Esophagus squamous epithelium (tissue), 5 donors: ENCODE data around the gene ZNF787. TPM values are rescaled to one million over a fixed set of nuclear protein-coding genes. Genes with fewer than 3 reads are reported as not detected.

Experiments
- DNase-seq: peaks from one replicate; lab custom pipeline; 2025; lab: John Stamatoyannopoulos, UW
- H3K27ac ChIP-seq, 4 donors: fragments of 200-600 bp; sonication (generic); one replicate each; pipeline ENCODE4 v1.5.1; 2016 to 2019; ENCODE audit warnings: mild to moderate bottlenecking in 1 of 4
- H3K27me3 ChIP-seq, 4 donors: fragments of 200-600 bp; sonication (generic); 1 replicate in 3 of 4; 2 replicates in 1 of 4; pipeline versions ENCODE4 v1.5.1 to v1.6.0; 2017 to 2021; ENCODE audit warnings: antibody characterized with exemption in 1 of 4
- H3K36me3 ChIP-seq, 3 donors: fragments of 200-600 bp; sonication (generic); one replicate each; pipeline ENCODE4 v1.5.1; 2016 to 2019
- H3K4me1 ChIP-seq, 3 donors: fragments of 200-600 bp; sonication (generic); one replicate each; pipeline ENCODE4 v1.5.1; 2017 to 2019
- H3K4me3 ChIP-seq, 4 donors: fragments of 200-600 bp; sonication (generic); 1 replicate in 3 of 4; 2 replicates in 1 of 4; pipeline ENCODE4 v1.5.1; 2016 to 2019; ENCODE audit warnings: mild to moderate bottlenecking in 2 of 4, moderate library complexity in 1 of 4
- H3K9me3 ChIP-seq, 3 donors: fragments of 200-600 bp; sonication (generic); one replicate each; pipeline ENCODE4 v1.5.1; 2016 to 2019
- CTCF ChIP-seq, 6 experiments: fragments of 450-650 bp in 4 of 6; fragments of 200-600 bp in 2 of 6; sonication (generic) in 2 of 6; IDR thresholded peaks; one replicate each; pipeline ENCODE4 v1.5.1; 2016 to 2019; ENCODE audit warnings: antibody characterized with exemption in 6 of 6, mild to moderate bottlenecking in 4 of 6, moderate library complexity in 4 of 6
- POLR2A ChIP-seq, 4 donors: fragments of 450-650 bp; IDR thresholded peaks; one replicate each; pipeline ENCODE4 v1.6.1; 2017; ENCODE audit warnings: antibody characterized with exemption in 4 of 4, mild to moderate bottlenecking in 4 of 4, moderate library complexity in 3 of 4
- WGBS, 2 donors: methylation state at CpG; one replicate each; pipeline ENCODE4 v1.1.5; 2018; 5-methylcytosine and 5-hydroxymethylcytosine counted together
- intact Hi-C: fragments of 100-400 bp; cut with DNase I; formaldehyde crosslinking; loops from one replicate; pipeline ENCODE4 v1.15.0; 2022
- total RNA-seq, 4 donors: library from RNA; depleted of rRNA; stranded (reverse); fragments of >200 nt; gene quantifications; one replicate each; pipeline ENCODE4 v1.1.0, GENCODE V29; 2016
- donor health status: DM: yes; HTN: yes; CAD: no.

ZNF787 gene
- total RNA-seq, 4 donors from 2014 or later, result 9.9 to 21.3 (median 13.1) TPM

GRCh38 chr19:56162258-56162657 lies 41.2 kb upstream of the ZNF787 start:
- WGBS, 2 donors, result 44 to 58% methylated on average over 9 of the region's 9 CpGs
- Histone ChIP-seq H3K9me3 (no peaks in the 10 kb centered on the region), H3K4me3 (no peak overlapping the region), H3K4me1 (no peaks in the 10 kb centered on the region), H3K27me3 (no peaks in the 10 kb centered on the region), H3K36me3 (peaks cover 5 to 39% (median 15%) of the 10 kb centered on the region in 3 donors), H3K27ac (no peak overlapping the region)
- intact Hi-C loops, result no loop called here
- no peak for DNase-seq
- no peak for TF ChIP-seq CTCF (IDR thresholded peaks at IDR 0.05)
- TF ChIP-seq POLR2A (IDR thresholded peaks at IDR 0.05), result no peak

- peaks cover 5 to 40% (median 15%) of the 10 kb centered on the region in 3 donors for H3K36me3 ChIP-seq
- DNase-seq, result no peak
- peaks cover 0 to 7% (median 0%) of the 10 kb centered on the region in 3 donors for H3K4me1 ChIP-seq
- no peak overlapping the region for H3K4me3 ChIP-seq
- intact Hi-C loops, result no loop called here
- no peak for TF ChIP-seq CTCF (IDR thresholded peaks at IDR 0.05)
- no peak for TF ChIP-seq POLR2A (IDR thresholded peaks at IDR 0.05)
- H3K27ac ChIP-seq, result no peak overlapping the region
- no peaks in the 10 kb centered on the region for H3K9me3 ChIP-seq
- no peaks in the 10 kb centered on the region for H3K27me3 ChIP-seq
- 97% methylated on average over 6 of the region's 11 CpGs; no CpG with 5 or more reads in 1 of the 2 donors for WGBS, 2 donors
Measured at GRCh38 chr19:56161534-56161933, 40.4 kb upstream of the ZNF787 start.

- Histone ChIP-seq H3K9me3 (no peaks in the 10 kb centered on the region), H3K4me1 (peaks cover 0 to 7% (median 0%) of the 10 kb centered on the region in 3 donors), H3K27ac (no peak overlapping the region), H3K27me3 (no peaks in the 10 kb centered on the region), H3K36me3 (peaks cover 5 to 43% (median 15%) of the 10 kb centered on the region in 3 donors), H3K4me3 (no peak overlapping the region)
- no peak for DNase-seq
- TF ChIP-seq CTCF (IDR thresholded peaks at IDR 0.05) (no peak), POLR2A (IDR thresholded peaks at IDR 0.05) (no peak)
- 95 to 96% methylated on average over 23 to 26 of the region's 69 CpGs for WGBS, 2 donors
- intact Hi-C loops, result loop anchor here (10.0 kb wide), 1 partner anchor 55 kb away; no protein-coding TSS in a partner anchor
Measured at GRCh38 chr19:56159622-56160271, 38.7 kb upstream of the ZNF787 start.

- H3K27ac ChIP-seq, result no peak overlapping the region
- no peaks in the 10 kb centered on the region for H3K9me3 ChIP-seq
- intact Hi-C loops, result loop anchor here (10.0 kb wide), 1 partner anchor 54 kb away; no protein-coding TSS in a partner anchor
- H3K4me3 ChIP-seq, result no peak overlapping the region
- no peak for DNase-seq
- WGBS, 2 donors, result 74 to 89% methylated on average over 9 of the region's 9 CpGs
- H3K36me3 ChIP-seq, result peaks cover 5 to 50% (median 15%) of the 10 kb centered on the region in 3 donors
- peaks cover 0 to 7% (median 0%) of the 10 kb centered on the region in 3 donors for H3K4me1 ChIP-seq
- TF ChIP-seq CTCF (IDR thresholded peaks at IDR 0.05), result no peak
- H3K27me3 ChIP-seq, result no peaks in the 10 kb centered on the region
Measured at GRCh38 chr19:56159009-56159559, 38.0 kb upstream of the ZNF787 start.

- no peak for DNase-seq
- 96 to 100% methylated on average over 2 to 4 of the region's 16 CpGs for WGBS, 2 donors
- Histone ChIP-seq H3K9me3 (no peaks in the 10 kb centered on the region), H3K27me3 (no peaks in the 10 kb centered on the region), H3K36me3 (peaks cover 5 to 56% (median 15%) of the 10 kb centered on the region in 3 donors), H3K27ac (no peak overlapping the region), H3K4me1 (peaks cover 0 to 9% (median 0%) of the 10 kb centered on the region in 3 donors), H3K4me3 (no peak overlapping the region)
- TF ChIP-seq POLR2A (IDR thresholded peaks at IDR 0.05) (no peak), CTCF (IDR thresholded peaks at IDR 0.05) (no peak)
- intact Hi-C loops, result loop anchor here (10.0 kb wide), 1 partner anchor 53 kb away; no protein-coding TSS in a partner anchor
Measured at GRCh38 chr19:56158170-56158757, 37.2 kb upstream of the ZNF787 start.
